Mucosa of stomach (tissue), 1 donor: ENCODE results near the gene HS6ST3.

Experiments used
- H3K27me3 ChIP-seq: one replicate; pipeline ENCODE4 v1.7.0; 2013; ENCODE audit warnings: mild to moderate bottlenecking, low read length; ENCODE audit not compliant: control insufficient read depth, insufficient read depth
- H3K36me3 ChIP-seq: one replicate; pipeline ENCODE4 v1.7.0; 2013; ENCODE audit warnings: low read length; ENCODE audit not compliant: control insufficient read depth, insufficient read depth
- H3K4me1 ChIP-seq: one replicate; pipeline ENCODE4 v1.7.0; 2013; ENCODE audit warnings: mild to moderate bottlenecking, low read length; ENCODE audit not compliant: control insufficient read depth, insufficient read depth
- H3K4me3 ChIP-seq: one replicate; pipeline ENCODE4 v1.7.0; 2013; ENCODE audit warnings: low read length
- H3K9ac ChIP-seq: one replicate; pipeline ENCODE4 v1.7.0; 2013; ENCODE audit warnings: mild to moderate bottlenecking, low read length, moderate library complexity
- H3K9me3 ChIP-seq: one replicate; pipeline ENCODE4 v1.7.0; 2013; ENCODE audit warnings: mild to moderate bottlenecking, low read length, moderate library complexity; ENCODE audit not compliant: control insufficient read depth
- donor health status: Pancreatic carcinoma.

The HS6ST3 gene

DNA sequence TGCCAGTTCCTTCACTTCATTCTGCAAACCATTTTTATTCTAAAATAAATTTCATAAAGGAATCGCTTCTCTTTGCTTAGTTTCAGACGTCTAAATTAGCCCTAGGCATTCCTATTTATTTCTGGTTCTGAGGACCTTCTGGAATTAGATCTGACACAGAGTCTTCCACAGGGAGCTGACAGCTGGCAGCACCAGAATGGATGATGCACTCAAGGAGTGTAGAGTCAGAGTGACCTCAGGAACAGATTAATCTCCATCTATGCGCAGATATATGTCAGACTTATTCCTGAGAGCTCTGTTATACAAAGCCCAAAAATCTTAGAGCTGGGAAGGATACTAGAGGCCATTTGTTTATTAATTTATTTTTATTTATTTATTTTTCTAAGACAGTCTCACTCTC, 450.8 kb downstream of the HS6ST3 start:
- no peaks in the 10 kb centered on the region for H3K4me1 ChIP-seq
- no peaks in the 10 kb centered on the region for H3K9me3 ChIP-seq
- H3K27me3 ChIP-seq, result no peaks in the 10 kb centered on the region
- H3K36me3 ChIP-seq, result no peaks in the 10 kb centered on the region
- no peak overlapping the region for H3K4me3 ChIP-seq
- H3K9ac ChIP-seq, result no peak overlapping the region

GRCh38 chr13:96542986-96543385, 453.1 kb downstream of the HS6ST3 start:
- Histone ChIP-seq H3K4me3 (no peak overlapping the region), H3K36me3 (no peaks in the 10 kb centered on the region), H3K9me3 (no peaks in the 10 kb centered on the region), H3K9ac (no peak overlapping the region), H3K27me3 (no peaks in the 10 kb centered on the region), H3K4me1 (no peaks in the 10 kb centered on the region)

GRCh38 chr13:96544957-96545356, 455.1 kb downstream of the HS6ST3 start:
- Histone ChIP-seq H3K9ac (no peak overlapping the region), H3K4me3 (no peak overlapping the region), H3K9me3 (no peaks in the 10 kb centered on the region), H3K27me3 (no peaks in the 10 kb centered on the region), H3K4me1 (no peaks in the 10 kb centered on the region), H3K36me3 (no peaks in the 10 kb centered on the region)

- Histone ChIP-seq H3K9ac (no peak overlapping the region), H3K36me3 (no peaks in the 10 kb centered on the region), H3K4me3 (no peak overlapping the region), H3K9me3 (no peaks in the 10 kb centered on the region), H3K4me1 (no peaks in the 10 kb centered on the region), H3K27me3 (no peaks in the 10 kb centered on the region)
These were observed 456.6 kb downstream of the HS6ST3 start for GRCh38 chr13:96546463-96546862.

DNA sequence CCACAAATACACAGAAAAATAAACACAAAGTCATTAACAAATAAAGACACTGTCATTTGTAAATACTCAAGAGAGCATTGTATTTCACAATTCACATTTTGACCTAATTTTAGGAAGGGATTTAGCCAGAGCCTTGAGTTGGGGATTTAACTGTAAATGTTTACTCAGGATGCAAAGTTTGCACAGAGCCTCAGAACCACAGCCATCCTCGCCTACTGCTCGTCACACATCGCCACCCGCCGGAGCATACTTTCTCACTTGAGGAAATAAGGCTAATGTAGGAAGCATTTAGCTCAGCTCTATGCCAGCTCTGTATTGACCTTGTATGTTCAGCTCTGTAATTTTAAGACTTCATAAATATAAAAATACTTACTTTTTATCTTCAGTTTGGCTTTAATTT, 461.6 kb downstream of the HS6ST3 start:
- no peaks in the 10 kb centered on the region for H3K36me3 ChIP-seq
- no peak overlapping the region for H3K9ac ChIP-seq
- no peak overlapping the region for H3K4me3 ChIP-seq
- H3K4me1 ChIP-seq, result no peaks in the 10 kb centered on the region
- H3K9me3 ChIP-seq, result no peaks in the 10 kb centered on the region
- no peaks in the 10 kb centered on the region for H3K27me3 ChIP-seq

GRCh38 chr13:96552559-96552958, 462.7 kb downstream of the HS6ST3 start:
- Histone ChIP-seq H3K27me3 (no peaks in the 10 kb centered on the region), H3K9ac (no peak overlapping the region), H3K4me1 (no peaks in the 10 kb centered on the region), H3K4me3 (no peak overlapping the region), H3K9me3 (no peaks in the 10 kb centered on the region), H3K36me3 (no peaks in the 10 kb centered on the region)

- Histone ChIP-seq H3K9me3 (no peaks in the 10 kb centered on the region), H3K27me3 (no peaks in the 10 kb centered on the region), H3K9ac (no peak overlapping the region)
These were observed 463.9 kb downstream of the HS6ST3 start for GRCh38 chr13:96553796-96554195.

DNA sequence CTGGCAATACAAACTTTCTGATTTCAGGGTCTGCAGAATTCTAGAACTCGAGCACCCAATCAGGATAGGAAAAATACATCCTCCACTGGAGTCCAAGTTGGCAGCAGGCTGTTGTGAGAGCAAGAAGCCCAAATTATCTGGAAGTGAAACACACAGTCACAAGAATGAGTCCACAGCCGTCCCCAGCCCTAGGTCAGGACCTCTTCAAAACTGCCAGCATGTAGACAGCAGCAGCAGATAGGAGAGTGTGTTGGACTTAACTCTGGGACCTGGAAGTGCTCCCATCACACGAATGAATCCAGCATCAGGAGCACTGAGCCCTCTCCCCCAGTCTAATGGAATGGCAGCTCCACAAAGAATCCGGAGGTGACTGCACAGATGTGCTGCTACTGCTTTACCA, 483.7 kb downstream of the HS6ST3 start:
- H3K9me3 ChIP-seq, result no peaks in the 10 kb centered on the region
- no peak overlapping the region for H3K4me3 ChIP-seq
- H3K36me3 ChIP-seq, result no peaks in the 10 kb centered on the region
- H3K27me3 ChIP-seq, result no peaks in the 10 kb centered on the region
- H3K9ac ChIP-seq, result no peak overlapping the region
- no peaks in the 10 kb centered on the region for H3K4me1 ChIP-seq

More at GRCh38 chr13:96553796-96554195, 463.9 kb downstream of the HS6ST3 start:
- Histone ChIP-seq H3K36me3 (no peaks in the 10 kb centered on the region), H3K4me3 (no peak overlapping the region), H3K4me1 (no peaks in the 10 kb centered on the region)

- no peaks in the 10 kb centered on the region for H3K4me1 ChIP-seq
- no peak overlapping the region for H3K9ac ChIP-seq
- H3K9me3 ChIP-seq, result no peaks in the 10 kb centered on the region
- no peak overlapping the region for H3K4me3 ChIP-seq
- no peaks in the 10 kb centered on the region for H3K36me3 ChIP-seq
- H3K27me3 ChIP-seq, result no peaks in the 10 kb centered on the region
These were observed 485.8 kb downstream of the HS6ST3 start for GRCh38 chr13:96575423-96576320.

DNA sequence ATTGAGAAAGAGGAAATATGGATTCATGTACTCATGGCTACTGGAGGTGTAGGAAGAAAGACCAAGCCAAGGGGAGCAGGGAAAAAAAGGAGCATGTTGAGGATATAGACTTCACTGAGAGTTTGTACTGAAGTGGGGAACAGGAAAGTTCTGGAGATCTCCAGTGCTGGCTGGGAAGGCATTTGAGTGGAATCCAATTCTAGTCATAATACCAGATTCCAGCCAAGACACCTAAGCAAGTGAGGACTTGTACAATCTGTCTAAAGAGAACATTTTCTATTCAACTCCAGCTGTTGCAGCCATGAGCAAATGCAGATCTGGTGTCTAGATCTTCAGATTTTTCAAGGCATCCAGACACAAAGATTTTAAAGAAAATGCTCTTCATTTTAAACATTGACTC, 491.8 kb downstream of the HS6ST3 start:
- no peaks in the 10 kb centered on the region for H3K4me1 ChIP-seq
- H3K4me3 ChIP-seq, result no peak overlapping the region
- H3K36me3 ChIP-seq, result no peaks in the 10 kb centered on the region
- no peaks in the 10 kb centered on the region for H3K9me3 ChIP-seq
- no peak overlapping the region for H3K9ac ChIP-seq
- H3K27me3 ChIP-seq, result no peaks in the 10 kb centered on the region

DNA sequence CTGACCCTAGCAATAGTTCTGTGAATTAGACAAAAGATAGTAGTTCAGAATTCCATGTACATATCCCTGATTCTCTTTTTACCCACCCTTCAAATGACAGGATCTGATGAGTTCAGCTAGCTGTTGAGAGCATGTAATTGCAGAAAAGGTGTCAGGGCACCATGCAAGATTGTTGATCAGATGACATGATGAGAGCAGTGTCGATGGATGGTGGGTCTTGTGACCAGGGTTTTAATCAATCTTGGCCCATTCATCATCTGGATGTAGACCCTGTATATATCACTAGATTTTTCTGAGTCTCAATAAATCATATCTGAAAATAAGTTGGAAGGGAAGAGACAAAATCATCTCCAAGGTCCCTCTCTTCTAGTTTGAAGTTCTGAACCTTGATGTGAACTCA, 525.3 kb downstream of the HS6ST3 start:
- H3K9me3 ChIP-seq, result no peaks in the 10 kb centered on the region
- no peak overlapping the region for H3K9ac ChIP-seq
- no peaks in the 10 kb centered on the region for H3K4me1 ChIP-seq
- no peak overlapping the region for H3K4me3 ChIP-seq
- no peaks in the 10 kb centered on the region for H3K27me3 ChIP-seq
- no peaks in the 10 kb centered on the region for H3K36me3 ChIP-seq

DNA sequence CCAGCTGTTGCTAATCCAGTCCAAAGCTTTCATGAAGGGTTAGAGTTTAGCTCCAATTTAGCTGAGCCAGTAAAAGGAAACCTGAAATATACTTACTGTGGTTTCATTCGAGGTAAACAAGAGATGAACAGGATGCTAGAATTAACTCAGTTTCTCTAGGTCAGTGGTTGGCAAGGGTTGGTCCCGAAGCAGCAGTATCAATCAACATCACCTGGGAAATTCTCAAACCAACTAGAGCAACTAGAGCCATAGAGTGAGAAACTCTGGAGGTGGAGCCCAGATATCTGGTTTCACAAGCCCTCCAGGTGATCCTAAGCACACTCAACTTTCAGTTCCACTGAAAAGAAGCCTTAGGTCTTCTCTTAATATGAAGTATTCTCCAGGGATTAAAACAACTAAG, 527.6 kb downstream of the HS6ST3 start:
- H3K9ac ChIP-seq, result no peak overlapping the region
- H3K4me3 ChIP-seq, result no peak overlapping the region
- no peaks in the 10 kb centered on the region for H3K9me3 ChIP-seq
- no peaks in the 10 kb centered on the region for H3K4me1 ChIP-seq
- H3K36me3 ChIP-seq, result no peaks in the 10 kb centered on the region
- no peaks in the 10 kb centered on the region for H3K27me3 ChIP-seq
